ENCODE results near the gene TCOF1.

- TF ChIP-seq CTCF (IDR thresholded peaks at IDR 0.05) (peak; percentile 83), EZH2 (IDR thresholded peaks at IDR 0.05; ENCODE audit: borderline replicate concordance, insufficient read depth, low read depth, low read length, poor library complexity, severe bottlenecking) (no peak)
These were observed 41.4 kb downstream of the TCOF1 start for GRCh38 chr5:150398722-150399523.
